Glomerular endothelial cell (primary cell): ENCODE measurements around the gene FBXW2. TPM values are rescaled to one million over a fixed set of nuclear protein-coding genes. Genes with fewer than 3 reads are reported as not detected.
"Not testable (repeated sequence)": the region's sequence is repeated elsewhere in the genome, so short reads cannot be mapped to it uniquely, and the experiment has no call there.

Experiments used
- DNase-seq: peaks from one replicate; pipeline ENCODE4 v3.0.0-alpha.2; 2011; ENCODE audit warnings: low read depth, low spot score; ENCODE audit errors: extremely low read depth
- total RNA-seq: library from RNA; depleted of rRNA; stranded (reverse); fragments of >200 nt; gene quantifications from 2 replicates; pipeline ENCODE4 v1.2.3, GENCODE V29; 2015

The FBXW2 gene
- total RNA-seq, 1 donor from 2014 or later, result 49.8 TPM

GRCh38 chr9:120746366-120746765 is 46.9 kb downstream of the FBXW2 start:
- DNase-seq, result not testable (repeated sequence)

GRCh38 chr9:120745278-120745677 is 47.9 kb downstream of the FBXW2 start:
- no peak for DNase-seq

GRCh38 chr9:120742951-120743416 is 50.2 kb downstream of the FBXW2 start:
- DNase-seq, result no peak

- DNase-seq, result no peak
These were observed 51.5 kb downstream of the FBXW2 start for GRCh38 chr9:120741701-120742100.

GRCh38 chr9:120741191-120741590 is 52.0 kb downstream of the FBXW2 start:
- no peak for DNase-seq

- DNase-seq, result no peak
These were observed 53.1 kb downstream of the FBXW2 start for GRCh38 chr9:120740132-120740531.

- no peak for DNase-seq
These were observed 55.6 kb downstream of the FBXW2 start for GRCh38 chr9:120737416-120738165.

GRCh38 chr9:120736881-120737280 is 56.3 kb downstream of the FBXW2 start:
- no peak for DNase-seq

GRCh38 chr9:120735415-120736126 is 57.6 kb downstream of the FBXW2 start:
- DNase-seq, result no peak

- no peak for DNase-seq
These were observed 58.4 kb downstream of the FBXW2 start for GRCh38 chr9:120734607-120735410.

- DNase-seq, result no peak
These were observed 60.0 kb downstream of the FBXW2 start for GRCh38 chr9:120733190-120733589.

GRCh38 chr9:120730654-120731514 is 62.3 kb downstream of the FBXW2 start:
- DNase-seq, result peak; percentile 82

- no peak for DNase-seq
These were observed 63.4 kb downstream of the FBXW2 start for GRCh38 chr9:120729791-120730241.

- no peak for DNase-seq
These were observed 66.7 kb downstream of the FBXW2 start for GRCh38 chr9:120726484-120726883.

GRCh38 chr9:120725907-120726306 is 67.3 kb downstream of the FBXW2 start:
- DNase-seq, result no peak

GRCh38 chr9:120724757-120725400 is 68.3 kb downstream of the FBXW2 start:
- no peak for DNase-seq

GRCh38 chr9:120723565-120723964 is 69.7 kb downstream of the FBXW2 start:
- DNase-seq, result no peak

GRCh38 chr9:120720404-120720803 is 72.8 kb downstream of the FBXW2 start:
- no peak for DNase-seq

GRCh38 chr9:120718316-120718715 is 74.9 kb downstream of the FBXW2 start:
- no peak for DNase-seq

GRCh38 chr9:120717176-120717575 is 76.0 kb downstream of the FBXW2 start:
- no peak for DNase-seq
